ENCODE measurements around the gene KCNMA1. TPM values are rescaled to one million over a fixed set of nuclear protein-coding genes. Genes with fewer than 3 reads are reported as not detected.

The KCNMA1 gene
- total RNA-seq, 4 donors from 2014 or later: 68.4 to 170 (median 119) TPM

DNA sequence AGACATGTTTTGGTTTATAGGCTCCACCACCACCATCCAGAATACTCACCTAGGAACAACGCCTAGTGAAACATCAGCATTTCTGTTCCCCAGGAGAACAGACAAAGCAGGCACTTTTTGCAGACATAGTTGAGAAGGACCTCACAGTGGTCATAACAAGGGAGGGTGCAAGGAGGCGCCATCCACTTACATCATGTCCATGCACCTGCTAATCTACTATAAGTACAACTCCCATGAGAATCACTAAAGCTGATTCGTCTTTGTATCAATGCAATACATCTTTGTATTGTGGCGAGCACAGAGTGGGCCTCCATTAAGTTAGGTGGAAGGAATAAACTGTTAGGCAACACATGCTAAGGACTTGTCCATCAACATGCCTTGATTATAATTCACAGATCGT is 207.1 kb downstream of the KCNMA1 start:
- Histone ChIP-seq H3K27me3 (no peaks in the 10 kb centered on the region), H3K4me1 (peaks cover 0 to 11% (median 4%) of the 10 kb centered on the region in 4 donors), H3K9me3 (no peaks in the 10 kb centered on the region), H3K4me3 (no peak overlapping the region), H3K27ac (peak overlapping the region in 1 of 4 donors; percentile 14), H3K36me3 (no peaks in the 10 kb centered on the region)
- intact Hi-C loops (cut with DNase I; ENCODE audit: low total_unique reads): no loop called here
- no peak for DNase-seq
- TF ChIP-seq, protein P1, sequence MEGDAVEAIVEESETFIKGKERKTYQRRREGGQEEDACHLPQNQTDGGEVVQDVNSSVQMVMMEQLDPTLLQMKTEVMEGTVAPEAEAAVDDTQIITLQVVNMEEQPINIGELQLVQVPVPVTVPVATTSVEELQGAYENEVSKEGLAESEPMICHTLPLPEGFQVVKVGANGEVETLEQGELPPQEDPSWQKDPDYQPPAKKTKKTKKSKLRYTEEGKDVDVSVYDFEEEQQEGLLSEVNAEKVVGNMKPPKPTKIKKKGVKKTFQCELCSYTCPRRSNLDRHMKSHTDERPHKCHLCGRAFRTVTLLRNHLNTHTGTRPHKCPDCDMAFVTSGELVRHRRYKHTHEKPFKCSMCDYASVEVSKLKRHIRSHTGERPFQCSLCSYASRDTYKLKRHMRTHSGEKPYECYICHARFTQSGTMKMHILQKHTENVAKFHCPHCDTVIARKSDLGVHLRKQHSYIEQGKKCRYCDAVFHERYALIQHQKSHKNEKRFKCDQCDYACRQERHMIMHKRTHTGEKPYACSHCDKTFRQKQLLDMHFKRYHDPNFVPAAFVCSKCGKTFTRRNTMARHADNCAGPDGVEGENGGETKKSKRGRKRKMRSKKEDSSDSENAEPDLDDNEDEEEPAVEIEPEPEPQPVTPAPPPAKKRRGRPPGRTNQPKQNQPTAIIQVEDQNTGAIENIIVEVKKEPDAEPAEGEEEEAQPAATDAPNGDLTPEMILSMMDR (IDR thresholded peaks at IDR 0.05): no peak
- TF ChIP-seq EP300 (IDR thresholded peaks at IDR 0.05; ENCODE audit: low read depth): no peak
- no peak for TF ChIP-seq POLR2AphosphoS5 (IDR thresholded peaks at IDR 0.05)
- no peak for TF ChIP-seq POLR2A (IDR thresholded peaks at IDR 0.05)
- WGBS, 2 donors (ENCODE audit: low coverage in 1 of 2): 80% methylated on average over 2 to 5 of the region's 5 CpGs
- in situ Hi-C loops (cut with MboI; ENCODE audit: low pct_ligation_motif_present in 1 of 4, low pct_unique_long_range_greater_than_20kb in 1 of 4, low sequenced_read_pairs in 3 of 4): no loop called here

DNA sequence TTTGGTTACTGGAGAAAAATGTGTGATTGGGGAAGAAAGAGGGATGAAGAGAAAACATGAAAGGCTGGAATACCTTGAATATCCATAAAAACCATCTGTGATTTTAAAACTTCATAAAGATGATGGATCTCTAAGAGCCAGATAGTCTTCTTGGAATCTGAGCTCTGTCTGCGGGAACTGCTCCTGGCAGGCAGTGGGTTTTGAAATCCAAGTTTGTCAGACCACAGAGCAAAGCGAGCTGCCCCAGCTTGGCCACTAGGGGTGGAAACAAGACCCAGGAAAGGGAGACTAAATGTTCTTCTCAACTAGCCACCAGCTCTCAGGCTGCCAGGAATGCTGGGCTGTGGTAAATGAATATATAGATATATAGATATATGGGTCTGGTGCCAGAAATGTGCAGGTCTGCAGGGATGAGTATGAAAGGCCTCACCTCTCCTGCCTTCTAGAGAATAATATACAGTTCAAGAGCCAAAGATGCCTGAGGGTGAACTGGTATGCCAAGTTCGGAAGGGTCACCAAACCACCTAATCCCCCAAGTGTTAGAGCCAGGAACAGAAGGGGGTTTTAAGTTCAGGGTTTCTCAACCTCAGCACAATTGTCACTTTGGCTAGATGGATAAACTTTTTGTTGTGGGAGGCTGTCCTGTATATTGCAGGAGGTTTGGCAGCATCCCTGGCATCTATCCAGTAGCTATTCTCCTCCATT is 208.8 kb downstream of the KCNMA1 start:
- no peaks in the 10 kb centered on the region for H3K27me3 ChIP-seq
- H3K9me3 ChIP-seq: no peaks in the 10 kb centered on the region
- H3K4me1 ChIP-seq: peaks cover 0 to 11% (median 4%) of the 10 kb centered on the region in 4 donors
- H3K36me3 ChIP-seq: no peaks in the 10 kb centered on the region
- intact Hi-C loops (cut with DNase I; ENCODE audit: low total_unique reads): no loop called here
- in situ Hi-C loops (cut with MboI; ENCODE audit: low pct_ligation_motif_present in 1 of 4, low pct_unique_long_range_greater_than_20kb in 1 of 4, low sequenced_read_pairs in 3 of 4): no loop called here
- peak; percentile 49 for DNase-seq
- WGBS, 2 donors (ENCODE audit: low coverage in 1 of 2): 59% methylated on average over 3 of the region's 3 CpGs; no CpG with 5 or more reads in 1 of the 2 donors
- peak overlapping the region in 3 of 4 donors; percentile 5 to 74 (median 39) for H3K27ac ChIP-seq
- H3K4me3 ChIP-seq: no peak overlapping the region
- TF ChIP-seq EP300 (IDR thresholded peaks at IDR 0.05; ENCODE audit: low read depth) (no peak), POLR2AphosphoS5 (IDR thresholded peaks at IDR 0.05) (peak in 1 of 3 donors; percentile 11), POLR2A (IDR thresholded peaks at IDR 0.05) (no peak)
- TF ChIP-seq, protein P1 (IDR thresholded peaks at IDR 0.05): peak; percentile 43 to 53 (median 47)

DNA sequence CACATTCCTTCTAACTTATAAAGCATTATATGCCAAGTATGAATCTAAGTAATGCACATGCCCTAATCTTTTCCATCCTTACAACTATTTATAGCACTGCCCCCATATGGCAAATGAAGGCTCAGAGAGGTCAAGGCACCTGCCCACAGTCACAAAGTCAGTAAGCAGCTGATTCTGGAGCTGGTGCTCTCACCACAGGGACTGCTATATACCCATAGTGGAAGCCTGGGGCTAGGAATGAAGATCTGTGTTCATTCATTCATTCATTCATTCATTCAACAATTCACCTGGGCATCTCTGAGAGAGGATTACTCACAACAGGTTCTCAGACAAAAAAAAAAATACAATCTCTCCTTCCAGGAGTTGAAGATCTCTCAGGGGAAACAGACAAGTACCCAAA is 213.4 kb downstream of the KCNMA1 start:
- TF ChIP-seq EP300 (IDR thresholded peaks at IDR 0.05; ENCODE audit: low read depth) (no peak), POLR2AphosphoS5 (IDR thresholded peaks at IDR 0.05) (no peak), POLR2A (IDR thresholded peaks at IDR 0.05) (no peak)
- TF ChIP-seq, protein P1 (IDR thresholded peaks at IDR 0.05): no peak
- intact Hi-C loops (cut with DNase I; ENCODE audit: low total_unique reads): no loop called here
- in situ Hi-C loops (cut with MboI; ENCODE audit: low pct_ligation_motif_present in 1 of 4, low pct_unique_long_range_greater_than_20kb in 1 of 4, low sequenced_read_pairs in 3 of 4): loop anchor here in 1 of 4 donors (25.0 kb wide), 1 partner anchor 213 kb away; the partner anchor contains the start of gene KCNMA1
- DNase-seq: no peak
- Histone ChIP-seq H3K36me3 (no peaks in the 10 kb centered on the region), H3K27ac (peak overlapping the region in 3 of 4 donors; percentile 2 to 42 (median 39)), H3K4me1 (peaks cover 0 to 5% (median 0%) of the 10 kb centered on the region in 4 donors), H3K27me3 (no peaks in the 10 kb centered on the region), H3K9me3 (no peaks in the 10 kb centered on the region), H3K4me3 (no peak overlapping the region)

DNA sequence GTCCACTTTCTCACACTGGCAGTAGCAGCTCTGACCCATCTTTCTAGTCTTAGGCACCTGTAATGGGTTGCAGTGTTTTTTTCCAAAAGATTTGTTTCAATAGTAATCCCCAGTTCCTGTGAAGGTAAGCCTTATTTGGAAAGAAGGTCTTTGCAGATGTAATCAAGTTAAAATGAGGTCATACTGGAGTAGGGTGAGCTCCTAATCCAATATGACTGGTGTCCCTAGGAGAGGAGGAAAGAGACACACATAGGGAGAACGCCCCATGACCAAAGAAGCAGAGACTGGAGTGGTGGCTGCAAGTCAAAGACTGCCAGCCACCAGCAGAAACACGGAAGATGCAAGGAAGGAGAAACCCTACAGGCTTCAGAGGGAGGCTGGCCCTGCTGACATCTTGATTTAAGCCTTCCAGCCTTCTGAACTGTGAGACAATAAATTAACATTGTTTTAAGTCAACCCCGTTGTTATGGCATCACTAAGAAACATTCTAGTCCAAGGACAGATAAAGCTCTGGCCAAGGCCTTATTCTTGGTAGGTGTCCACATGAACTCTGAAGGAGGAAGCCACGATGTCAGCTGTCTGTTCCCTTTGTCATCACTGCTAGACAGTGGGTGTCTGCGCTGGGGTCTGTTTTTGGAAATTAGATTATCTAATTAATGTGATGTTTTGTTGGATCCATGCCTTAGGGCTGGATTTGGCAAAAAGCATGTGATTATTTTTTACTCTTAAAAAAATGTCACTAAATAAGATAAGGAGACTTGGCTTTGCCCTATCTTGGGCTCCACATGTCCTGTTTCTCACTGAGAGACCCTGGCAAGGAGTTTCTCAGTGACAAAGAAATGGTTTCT is 214.9 kb downstream of the KCNMA1 start:
- Histone ChIP-seq H3K4me1 (peaks cover under 1 to 12% (median 3%) of the 10 kb centered on the region in 4 donors), H3K9me3 (no peaks in the 10 kb centered on the region), H3K36me3 (no peaks in the 10 kb centered on the region), H3K27ac (peak overlapping the region; percentile 13 to 52 (median 40)), H3K4me3 (no peak overlapping the region), H3K27me3 (no peaks in the 10 kb centered on the region)
- intact Hi-C loops (cut with DNase I; ENCODE audit: low total_unique reads) (no loop called here), in situ Hi-C loops (cut with MboI; ENCODE audit: low pct_ligation_motif_present in 1 of 4, low pct_unique_long_range_greater_than_20kb in 1 of 4, low sequenced_read_pairs in 3 of 4) (loop anchor here in 1 of 4 donors (25.0 kb wide), 1 partner anchor 215 kb away; the partner anchor contains the start of gene KCNMA1)
- 63 to 74% methylated on average over 2 to 5 of the region's 5 CpGs for WGBS, 2 donors (ENCODE audit: low coverage in 1 of 2)
- TF ChIP-seq POLR2A (IDR thresholded peaks at IDR 0.05) (no peak), POLR2AphosphoS5 (IDR thresholded peaks at IDR 0.05) (no peak), EP300 (IDR thresholded peaks at IDR 0.05; ENCODE audit: low read depth) (no peak)
- TF ChIP-seq, protein P1 (IDR thresholded peaks at IDR 0.05): no peak
- no peak for DNase-seq
